GM18499 (cell line): ENCODE measurements around the gene ZNF700.
"Not testable (repeated sequence)": the region's sequence is repeated elsewhere in the genome, so short reads cannot be mapped to it uniquely, and the experiment has no call there.

Source experiments
- ATAC-seq: cut with Tn5 transposase; IDR thresholded peaks from one replicate; pipeline ENCODE4 v1.9.1; 2021; ENCODE audit warnings: moderate number of reproducible peaks; ENCODE audit not compliant: insufficient read depth, unreplicated experiment

The ZNF700 gene

GRCh38 chr19:11924886-11925650 lies at the start of gene ZNF700:
TSS of gene ZNF700 (plus strand) at chr19:11925107. CDS start at chr19:11925211, 104 bp downstream.
- peak; percentile 55 for ATAC-seq

- not testable (repeated sequence) for ATAC-seq
Measured at GRCh38 chr19:11879687-11880266, 45.1 kb upstream of the ZNF700 start.

GRCh38 chr19:11880598-11880997 lies 44.3 kb upstream of the ZNF700 start:
- ATAC-seq: no peak

- ATAC-seq: no peak
Measured at GRCh38 chr19:11881151-11881800, 43.6 kb upstream of the ZNF700 start.

GRCh38 chr19:11882606-11883005 lies 42.3 kb upstream of the ZNF700 start:
- ATAC-seq: no peak

GRCh38 chr19:11887234-11887610 lies 37.7 kb upstream of the ZNF700 start:
- no peak for ATAC-seq

GRCh38 chr19:11887611-11888531 lies 37.0 kb upstream of the ZNF700 start, which contains the start of gene ZNF69:
TSS of gene ZNF69 (plus strand) at chr19:11887782. CDS start at chr19:11887924, 142 bp downstream.
- ATAC-seq: no peak

- not testable (repeated sequence) for ATAC-seq
Measured at GRCh38 chr19:11889901-11890300, 35.0 kb upstream of the ZNF700 start.

- ATAC-seq: no peak
Measured at GRCh38 chr19:11890634-11891033, 34.3 kb upstream of the ZNF700 start.

GRCh38 chr19:11894851-11895250 lies 30.1 kb upstream of the ZNF700 start:
- no peak for ATAC-seq

GRCh38 chr19:11902228-11902627 lies 22.7 kb upstream of the ZNF700 start:
- no peak for ATAC-seq

GRCh38 chr19:11905928-11906327 lies 19.0 kb upstream of the ZNF700 start:
- ATAC-seq: no peak

GRCh38 chr19:11911937-11912336 lies 13.0 kb upstream of the ZNF700 start:
- ATAC-seq: not testable (repeated sequence)

- not testable (repeated sequence) for ATAC-seq
Measured at GRCh38 chr19:11914417-11915051, 10.4 kb upstream of the ZNF700 start.

GRCh38 chr19:11921852-11922495 lies 2.9 kb upstream of the ZNF700 start:
- no peak for ATAC-seq

- not testable (repeated sequence) for ATAC-seq
Measured at GRCh38 chr19:11925651-11926187, 812 bp downstream of the ZNF700 start.

- ATAC-seq: no peak
Measured at GRCh38 chr19:11927227-11927626, 2.3 kb downstream of the ZNF700 start.

GRCh38 chr19:11931051-11931450 lies 6.1 kb downstream of the ZNF700 start:
- ATAC-seq: no peak

- no peak for ATAC-seq
Measured at GRCh38 chr19:11931513-11931912, 6.6 kb downstream of the ZNF700 start.
